GOT3 (cell line): Measurements from ENCODE around the gene CELSR1.
"Not testable (repeated sequence)": the region's sequence is repeated elsewhere in the genome, so short reads cannot be mapped to it uniquely, and the experiment has no call there.

Experiments used
- DNase-seq: peaks from one replicate; lab custom pipeline; 2025; ENCODE audit warnings: mixed read lengths; lab: John Stamatoyannopoulos, UW

Gene CELSR1

GRCh38 chr22:46511151-46512038, 26.0 kb downstream of the CELSR1 start:
- DNase-seq: no peak

GRCh38 chr22:46509416-46510089, 27.9 kb downstream of the CELSR1 start:
- no peak for DNase-seq

DNA sequence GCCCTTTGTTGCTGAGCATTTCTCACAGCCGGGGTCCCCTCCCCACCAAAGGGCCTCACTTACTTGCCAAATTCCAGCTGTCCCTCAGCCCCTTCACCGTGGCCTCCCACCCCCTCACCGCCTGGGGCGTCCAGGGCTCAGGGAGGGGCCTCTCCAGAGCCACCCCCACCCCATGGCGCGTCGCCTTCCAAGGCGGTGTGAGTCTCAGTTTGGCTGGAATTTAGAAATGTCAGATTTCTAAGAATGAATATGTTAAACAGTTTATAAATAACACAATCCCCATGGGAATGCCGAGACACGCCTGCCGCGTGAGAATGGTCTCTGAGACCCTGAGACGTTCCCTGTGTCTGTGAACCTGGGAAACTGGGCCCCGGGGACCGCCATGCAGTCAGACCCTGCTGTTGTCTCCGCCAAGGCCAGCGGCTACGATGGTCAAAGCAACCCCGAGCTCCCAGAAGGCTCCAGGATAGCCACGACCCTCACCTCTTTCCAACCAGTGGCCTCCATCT, 28.9 kb downstream of the CELSR1 start:
- DNase-seq: no peak

DNA sequence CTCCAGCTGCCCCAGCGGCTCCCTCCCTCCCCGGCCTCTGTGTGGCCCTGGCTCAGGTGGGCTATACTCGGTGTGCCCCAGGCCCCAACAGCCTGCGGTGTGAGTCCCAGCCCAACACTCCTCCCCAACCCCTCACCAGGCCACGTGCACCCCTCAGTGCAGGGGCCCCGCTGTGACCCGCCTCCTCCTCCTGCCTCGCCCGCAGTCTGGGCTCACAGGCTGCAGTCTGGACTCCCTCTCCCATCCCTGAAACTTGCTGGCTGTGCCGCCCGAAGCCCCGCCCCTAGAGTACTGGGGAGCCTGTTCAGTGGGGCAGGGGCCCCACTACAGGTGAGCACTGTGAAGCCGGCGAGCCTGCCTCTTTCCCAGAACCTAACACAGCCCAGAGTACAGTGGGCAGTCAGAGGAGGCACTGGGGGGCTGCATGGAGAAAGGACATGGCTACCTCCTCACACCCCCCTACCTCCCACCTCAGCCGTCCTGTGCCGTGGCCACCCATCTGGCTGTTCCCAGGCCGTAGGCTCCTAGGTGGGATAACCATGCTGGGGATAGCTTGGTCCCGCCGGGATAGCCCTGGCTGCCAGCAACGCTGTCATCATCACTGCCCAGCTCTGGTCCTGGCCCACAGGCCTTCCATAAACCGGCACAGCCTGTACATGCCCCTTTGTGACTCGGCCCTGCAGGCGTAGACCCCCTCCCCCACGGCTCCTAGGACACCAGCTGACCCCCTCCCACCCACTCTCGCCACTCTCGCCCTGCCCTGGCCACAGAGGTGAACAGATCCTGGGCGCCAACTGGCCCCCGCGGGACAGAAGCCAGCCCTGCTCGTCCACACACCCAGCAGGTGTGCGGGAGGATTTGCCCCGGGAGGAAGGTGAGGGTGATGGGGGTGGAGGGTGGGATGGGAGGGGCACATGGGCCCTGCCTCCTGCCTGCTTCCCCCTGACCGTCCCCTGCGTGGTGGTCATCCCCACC, 29.7 kb downstream of the CELSR1 start:
- no peak for DNase-seq

DNA sequence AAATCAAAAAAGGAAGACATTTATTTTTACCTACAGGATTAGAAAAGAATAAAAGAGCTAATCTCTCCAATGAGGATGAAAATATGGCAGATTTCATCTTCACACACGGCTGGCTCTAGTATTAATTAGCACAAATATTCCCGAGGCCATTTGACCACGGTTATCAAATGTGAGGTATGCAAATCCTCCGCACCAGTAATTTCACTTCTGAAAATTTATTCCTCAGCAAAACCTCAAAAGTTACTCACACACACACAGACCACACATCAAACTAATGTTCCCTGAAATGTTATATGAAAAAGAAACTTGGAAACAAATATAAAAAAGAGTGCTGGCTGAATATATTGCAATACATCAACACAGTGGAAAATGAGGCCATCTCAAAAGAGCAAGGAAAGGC, 32.8 kb downstream of the CELSR1 start:
- DNase-seq: no peak

GRCh38 chr22:46502440-46503175, 34.8 kb downstream of the CELSR1 start:
- DNase-seq: no peak

GRCh38 chr22:46501701-46502100, 35.7 kb downstream of the CELSR1 start:
- DNase-seq: no peak

DNA sequence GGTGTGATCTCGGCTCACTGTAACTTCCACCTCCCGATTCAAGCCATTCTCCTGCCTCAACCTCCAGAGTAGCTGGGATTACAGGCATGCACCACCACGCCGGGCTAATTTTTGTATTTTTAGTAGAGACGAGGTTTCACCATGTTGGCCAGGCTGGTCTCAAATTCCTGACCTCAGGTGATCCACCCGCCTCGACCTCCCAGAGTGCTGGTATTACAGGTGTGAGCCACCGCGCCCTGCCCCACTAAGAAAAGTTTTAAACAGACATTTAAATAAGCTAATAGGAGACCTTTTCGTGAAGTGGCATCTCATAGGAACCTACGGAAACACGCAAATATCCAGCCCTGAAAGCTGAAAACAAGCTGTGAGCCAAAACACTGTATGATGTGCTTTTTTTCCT, 36.2 kb downstream of the CELSR1 start:
- DNase-seq: not testable (repeated sequence)

- no peak for DNase-seq
These were observed 37.2 kb downstream of the CELSR1 start for GRCh38 chr22:46500201-46500600.

DNA sequence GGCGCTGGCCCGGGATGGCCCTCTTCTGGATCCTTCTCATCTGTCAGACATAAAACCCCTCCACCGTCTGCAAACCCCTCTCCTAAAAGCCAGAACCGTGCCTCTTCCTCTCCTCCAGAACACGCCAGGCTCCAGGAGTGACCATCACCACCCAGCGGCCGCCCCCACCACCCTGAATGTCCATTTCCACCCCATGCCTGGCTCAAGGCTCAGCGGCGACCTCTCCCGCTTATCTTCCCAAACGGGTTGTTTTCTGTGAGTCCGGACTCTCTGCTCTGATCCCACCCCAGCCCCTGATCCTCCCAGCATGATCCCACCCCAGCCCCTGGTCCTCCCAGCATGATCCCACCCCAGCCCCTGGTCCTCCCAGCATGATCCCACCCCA, 37.6 kb downstream of the CELSR1 start:
- DNase-seq: no peak

DNA sequence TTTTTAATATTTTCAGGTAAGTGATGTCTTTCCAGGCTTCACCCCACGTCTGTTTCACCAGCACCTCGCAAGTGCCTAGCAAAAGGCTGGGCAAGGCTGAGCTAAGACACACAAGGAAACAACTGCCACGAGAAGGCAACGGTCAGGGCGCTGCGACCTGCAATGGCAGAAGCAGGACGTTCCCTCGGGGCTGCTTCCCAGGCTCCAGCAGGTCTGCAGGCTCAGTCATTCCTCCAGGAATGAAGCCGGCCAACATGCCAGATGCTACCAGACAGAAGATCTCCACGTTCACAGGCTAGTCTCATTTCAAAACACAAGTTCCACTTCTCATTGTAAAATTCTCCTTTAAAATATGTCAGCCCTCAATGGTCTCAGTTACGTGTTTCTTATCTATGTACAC, 45.5 kb downstream of the CELSR1 start:
- no peak for DNase-seq

- no peak for DNase-seq
These were observed 46.9 kb downstream of the CELSR1 start for GRCh38 chr22:46490538-46490937.

GRCh38 chr22:46486996-46487717, 50.3 kb downstream of the CELSR1 start:
- no peak for DNase-seq

DNA sequence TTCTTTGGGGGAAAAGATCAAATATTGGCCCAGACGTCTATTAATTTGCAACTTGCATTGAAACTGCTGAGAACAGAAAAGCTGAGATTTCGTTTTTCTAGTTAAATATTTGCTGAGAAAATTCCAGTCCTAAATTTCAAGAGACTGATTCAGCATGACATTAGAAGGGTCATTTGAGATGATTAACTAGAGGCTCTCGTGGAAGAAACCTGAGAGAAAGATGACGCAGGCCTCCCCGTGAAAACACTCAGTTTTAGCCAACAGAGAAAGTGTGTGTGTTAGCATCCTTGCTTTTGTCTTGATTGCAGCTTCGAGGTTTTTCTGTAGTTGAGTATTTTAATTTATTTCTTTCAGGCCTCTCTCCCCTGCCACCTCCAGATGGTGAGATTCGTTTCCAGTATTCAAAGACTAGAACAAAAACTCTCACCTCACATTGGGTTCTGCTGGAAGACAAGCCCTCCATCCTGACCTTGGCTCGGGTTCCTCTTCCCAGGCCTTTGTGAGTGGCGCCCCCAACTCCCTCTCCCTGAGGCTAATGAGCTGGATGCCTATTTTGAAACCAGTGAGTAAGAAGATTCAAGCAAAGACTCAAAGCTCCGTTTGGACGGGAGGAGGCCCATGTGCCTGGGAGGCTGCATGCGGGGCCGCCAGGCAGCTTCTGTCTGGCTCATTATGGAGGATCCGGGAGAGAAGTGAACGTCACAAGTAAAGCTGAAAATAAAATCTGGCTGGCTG, 52.4 kb downstream of the CELSR1 start:
- DNase-seq: no peak

GRCh38 chr22:46484156-46484860, 53.1 kb downstream of the CELSR1 start:
- DNase-seq: no peak

GRCh38 chr22:46483353-46483752, 54.1 kb downstream of the CELSR1 start:
- no peak for DNase-seq

DNA sequence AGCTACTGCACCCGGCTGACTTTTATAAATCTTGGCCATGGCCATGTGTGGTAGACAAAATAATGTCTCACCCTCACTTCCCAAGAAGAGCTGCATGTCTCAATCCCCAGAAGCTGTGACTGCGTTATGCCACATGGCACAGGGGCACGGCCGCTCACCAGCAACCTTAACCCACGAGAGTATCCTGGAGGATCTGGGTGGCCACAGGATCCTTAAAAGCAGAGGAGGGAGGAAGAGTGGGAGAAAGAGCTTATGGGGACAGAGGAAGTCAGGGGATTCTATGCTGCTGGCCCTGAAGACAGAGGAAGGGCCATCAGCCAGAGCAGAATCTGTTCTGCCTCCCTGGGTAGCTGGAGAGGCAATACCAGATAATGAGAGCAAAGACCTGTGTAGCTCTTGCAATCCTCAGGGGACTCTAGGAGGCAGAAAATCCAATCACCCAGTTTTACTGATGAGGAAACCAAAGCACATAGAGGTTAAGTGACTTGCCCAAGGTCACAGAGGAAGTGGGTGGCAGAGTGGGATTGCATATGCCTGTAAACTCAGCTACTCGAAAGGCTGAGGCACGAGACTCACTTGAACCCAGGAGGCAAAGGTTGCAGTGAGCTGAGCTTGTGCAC, 55.3 kb downstream of the CELSR1 start:
- no peak for DNase-seq

GRCh38 chr22:46481386-46481785, 56.0 kb downstream of the CELSR1 start:
- DNase-seq: no peak

GRCh38 chr22:46480396-46480795, 57.0 kb downstream of the CELSR1 start:
- no peak for DNase-seq
